HG02642 (cell line): ENCODE measurements around the gene KRT34.
"Not testable (repeated sequence)": the region's sequence is repeated elsewhere in the genome, so short reads cannot be mapped to it uniquely, and the experiment has no call there.

Experiments
- ATAC-seq: cut with Tn5 transposase; IDR thresholded peaks from one replicate; pipeline ENCODE4 v1.9.1; 2021; ENCODE audit warnings: mild to moderate bottlenecking; ENCODE audit not compliant: unreplicated experiment, poor library complexity

The KRT34 gene

GRCh38 chr17:41381943-41382342, at the start of gene KRT34:
Gene KRT34 (minus strand): TSS chr17:41382306. CDS start chr17:41382246, 60 bp downstream.
- not testable (repeated sequence) for ATAC-seq

GRCh38 chr17:41430376-41430775, 48.3 kb upstream of the KRT34 start:
- ATAC-seq: not testable (repeated sequence)

- no peak for ATAC-seq
Measured at GRCh38 chr17:41429667-41430066, 47.6 kb upstream of the KRT34 start.

- no peak for ATAC-seq
Measured at GRCh38 chr17:41428591-41429291, 46.6 kb upstream of the KRT34 start.

- no peak for ATAC-seq
Measured at GRCh38 chr17:41424111-41424635, 42.1 kb upstream of the KRT34 start, which contains the start of gene KRT37. Gene KRT37 (minus strand): TSS chr17:41424585. CDS start chr17:41424523, 62 bp downstream.

GRCh38 chr17:41422586-41422985, 40.5 kb upstream of the KRT34 start:
- ATAC-seq: not testable (repeated sequence)

GRCh38 chr17:41421617-41422016, 39.5 kb upstream of the KRT34 start:
- ATAC-seq: no peak

- ATAC-seq: no peak
Measured at GRCh38 chr17:41421116-41421515, 39.0 kb upstream of the KRT34 start.

GRCh38 chr17:41420134-41420533, 38.0 kb upstream of the KRT34 start:
- ATAC-seq: no peak

GRCh38 chr17:41419716-41420115, 37.6 kb upstream of the KRT34 start:
- ATAC-seq: no peak

GRCh38 chr17:41418116-41418860, 36.2 kb upstream of the KRT34 start:
- ATAC-seq: no peak

- ATAC-seq: no peak
Measured at GRCh38 chr17:41417576-41418015, 35.5 kb upstream of the KRT34 start.

- ATAC-seq: no peak
Measured at GRCh38 chr17:41417127-41417526, 35.0 kb upstream of the KRT34 start.

GRCh38 chr17:41416479-41416878, 34.4 kb upstream of the KRT34 start:
- ATAC-seq: no peak

GRCh38 chr17:41415833-41416335, 33.8 kb upstream of the KRT34 start:
- no peak for ATAC-seq

- ATAC-seq: no peak
Measured at GRCh38 chr17:41415411-41415810, 33.3 kb upstream of the KRT34 start.

- ATAC-seq: no peak
Measured at GRCh38 chr17:41413982-41414381, 31.9 kb upstream of the KRT34 start.

- no peak for ATAC-seq
Measured at GRCh38 chr17:41413353-41413957, 31.3 kb upstream of the KRT34 start.

- no peak for ATAC-seq
Measured at GRCh38 chr17:41411072-41411840, 29.1 kb upstream of the KRT34 start.

GRCh38 chr17:41407226-41407625, 25.1 kb upstream of the KRT34 start:
- ATAC-seq: no peak
